Gastroesophageal sphincter (tissue), 4 donors: ENCODE data around the gene ECHS1. TPM values are rescaled to one million over a fixed set of nuclear protein-coding genes. Genes with fewer than 3 reads are reported as not detected.

Experiments used
- ATAC-seq: fragments of 150-250 bp; one replicate; pipeline ENCODE4 v1.9.1; 2016; ENCODE audit warnings: mild to moderate bottlenecking, moderate library complexity
- H3K27ac ChIP-seq, 4 donors: fragments of 200-600 bp; sonication (generic) in 3 of 4; 1 replicate in 3 of 4; 2 replicates in 1 of 4; pipeline ENCODE4 v1.5.1; 2016 to 2019
- H3K27me3 ChIP-seq: fragments of 200-600 bp; sonication (generic); one replicate; pipeline ENCODE4 v1.5.1; 2019
- H3K36me3 ChIP-seq, 2 donors: fragments of 200-600 bp; sonication (generic); one replicate each; pipeline ENCODE4 v1.5.1; 2019; ENCODE audit warnings: control low read depth in 1 of 2
- H3K4me1 ChIP-seq, 3 donors: fragments of 200-600 bp; sonication (generic); 1 replicate in 2 of 3; 2 replicates in 1 of 3; pipeline ENCODE4 v1.5.1; 2016 to 2019; ENCODE audit warnings: control low read depth in 2 of 3
- H3K4me3 ChIP-seq, 2 donors: fragments of 200-600 bp; sonication (generic); one replicate each; pipeline ENCODE4 v1.5.1; 2019; ENCODE audit warnings: mild to moderate bottlenecking in 1 of 2, moderate library complexity in 1 of 2
- H3K9me3 ChIP-seq, 3 donors: fragments of 200-600 bp; sonication (generic); one replicate each; pipeline ENCODE4 v1.5.1; 2017 to 2019; ENCODE audit warnings: control low read depth in 2 of 3
- EP300 ChIP-seq: sonication (generic); formaldehyde crosslinking; IDR thresholded peaks from one replicate; pipeline ENCODE4 v1.6.1; 2017; ENCODE audit warnings: antibody characterized with exemption, mild to moderate bottlenecking
- POLR2A ChIP-seq, 2 donors: fragments of 450-650 bp; IDR thresholded peaks; one replicate each; pipeline ENCODE4 v1.6.1; 2017; ENCODE audit warnings: antibody characterized with exemption in 2 of 2, mild to moderate bottlenecking in 2 of 2, moderate library complexity in 1 of 2
- POLR2AphosphoS5 ChIP-seq: sonication (generic); formaldehyde crosslinking; IDR thresholded peaks from one replicate; pipeline ENCODE4 v1.6.1; 2017; ENCODE audit warnings: antibody characterized with exemption
- whole genome bisulfite sequencing, 2 donors: methylation state at CpG; one replicate each; pipeline ENCODE4 v1.1.5; 2018; ENCODE audit warnings: low coverage in 1 of 2; 5-methylcytosine and 5-hydroxymethylcytosine counted together
- total RNA-seq, 4 donors: library from RNA; depleted of rRNA; stranded (reverse); fragments of >200 nt; gene quantifications; one replicate each; pipeline ENCODE4 v1.1.0, GENCODE V29; 2016
- TF ChIP-seq, protein P1 (sequence below), 4 experiments: fragments of 200-600 bp in 2 of 4; fragments of 450-650 bp in 2 of 4; sonication (generic) in 1 of 4; IDR thresholded peaks; one replicate each; pipeline ENCODE4 v1.5.1; 2017 to 2019; ENCODE audit warnings: antibody characterized with exemption in 4 of 4, mild to moderate bottlenecking in 2 of 4, moderate library complexity in 2 of 4

ECHS1 gene
- total RNA-seq, 4 donors from 2014 or later, result 67.7 to 81.8 (median 72.4) TPM

DNA sequence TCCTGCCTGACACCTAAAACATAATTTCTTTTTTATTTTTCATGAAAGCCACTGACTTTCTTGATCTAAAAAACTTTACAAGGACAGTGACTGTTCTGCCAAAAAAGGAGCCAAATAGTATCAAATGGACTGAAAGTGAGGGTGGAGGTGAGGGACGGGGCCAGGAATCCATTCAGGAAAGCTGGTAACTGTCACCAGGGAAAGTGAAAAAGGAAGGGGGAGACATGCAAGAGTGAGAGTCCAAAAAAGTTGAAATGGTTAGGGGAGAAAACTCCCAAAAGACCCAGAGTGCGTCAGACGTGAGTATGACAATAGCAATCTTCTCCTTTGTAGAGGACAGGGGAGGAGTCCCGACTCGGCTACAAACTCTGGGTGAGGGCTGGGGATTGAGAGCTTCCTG is 28.9 kb downstream of the ECHS1 start:
- no peak for TF ChIP-seq POLR2AphosphoS5
- no peak for TF ChIP-seq POLR2A (IDR thresholded peaks at IDR 0.05)
- TF ChIP-seq, protein P1, sequence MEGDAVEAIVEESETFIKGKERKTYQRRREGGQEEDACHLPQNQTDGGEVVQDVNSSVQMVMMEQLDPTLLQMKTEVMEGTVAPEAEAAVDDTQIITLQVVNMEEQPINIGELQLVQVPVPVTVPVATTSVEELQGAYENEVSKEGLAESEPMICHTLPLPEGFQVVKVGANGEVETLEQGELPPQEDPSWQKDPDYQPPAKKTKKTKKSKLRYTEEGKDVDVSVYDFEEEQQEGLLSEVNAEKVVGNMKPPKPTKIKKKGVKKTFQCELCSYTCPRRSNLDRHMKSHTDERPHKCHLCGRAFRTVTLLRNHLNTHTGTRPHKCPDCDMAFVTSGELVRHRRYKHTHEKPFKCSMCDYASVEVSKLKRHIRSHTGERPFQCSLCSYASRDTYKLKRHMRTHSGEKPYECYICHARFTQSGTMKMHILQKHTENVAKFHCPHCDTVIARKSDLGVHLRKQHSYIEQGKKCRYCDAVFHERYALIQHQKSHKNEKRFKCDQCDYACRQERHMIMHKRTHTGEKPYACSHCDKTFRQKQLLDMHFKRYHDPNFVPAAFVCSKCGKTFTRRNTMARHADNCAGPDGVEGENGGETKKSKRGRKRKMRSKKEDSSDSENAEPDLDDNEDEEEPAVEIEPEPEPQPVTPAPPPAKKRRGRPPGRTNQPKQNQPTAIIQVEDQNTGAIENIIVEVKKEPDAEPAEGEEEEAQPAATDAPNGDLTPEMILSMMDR (IDR thresholded peaks at IDR 0.05), result no peak
- TF ChIP-seq EP300, result no peak
- ATAC-seq, result no peak
- no peaks in the 10 kb centered on the region for H3K4me1 ChIP-seq
- H3K27me3 ChIP-seq, result peaks cover 95% of the 10 kb centered on the region
- H3K9me3 ChIP-seq, result no peaks in the 10 kb centered on the region
- WGBS, 2 donors, result 40 to 62% methylated on average over 2 to 5 of the region's 5 CpGs
- no peaks in the 10 kb centered on the region for H3K36me3 ChIP-seq
- H3K4me3 ChIP-seq, result no peak overlapping the region
- no peak overlapping the region for H3K27ac ChIP-seq

DNA sequence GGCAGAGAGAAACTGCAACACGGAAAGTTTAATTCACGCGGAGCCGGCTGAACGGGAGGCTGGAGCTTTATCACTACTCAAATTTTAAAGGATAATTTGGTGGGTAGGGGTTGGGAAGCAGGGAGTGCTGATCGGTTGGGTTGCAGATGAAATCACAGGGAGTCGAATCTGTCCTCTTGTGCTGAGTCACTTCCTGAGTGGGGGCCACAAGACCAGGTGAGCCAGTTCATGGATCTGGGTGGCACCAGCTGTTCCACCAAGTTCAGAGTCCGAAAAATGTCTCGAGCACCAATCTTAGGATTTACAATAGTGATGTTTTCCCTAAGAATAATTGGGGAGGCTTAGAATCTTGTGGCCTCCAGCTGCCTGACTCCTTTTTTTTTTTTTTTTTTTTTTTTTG is 29.6 kb downstream of the ECHS1 start:
- peaks cover 96% of the 10 kb centered on the region for H3K27me3 ChIP-seq
- TF ChIP-seq POLR2AphosphoS5, result no peak
- TF ChIP-seq POLR2A (IDR thresholded peaks at IDR 0.05), result no peak
- TF ChIP-seq, protein P1 (IDR thresholded peaks at IDR 0.05), result no peak
- no peak for TF ChIP-seq EP300
- no peaks in the 10 kb centered on the region for H3K36me3 ChIP-seq
- 47 to 76% methylated on average over 4 to 8 of the region's 9 CpGs for WGBS, 2 donors
- H3K4me1 ChIP-seq, result no peaks in the 10 kb centered on the region
- H3K9me3 ChIP-seq, result no peaks in the 10 kb centered on the region
- no peak overlapping the region for H3K4me3 ChIP-seq
- ATAC-seq, result no peak
- H3K27ac ChIP-seq, result no peak overlapping the region

DNA sequence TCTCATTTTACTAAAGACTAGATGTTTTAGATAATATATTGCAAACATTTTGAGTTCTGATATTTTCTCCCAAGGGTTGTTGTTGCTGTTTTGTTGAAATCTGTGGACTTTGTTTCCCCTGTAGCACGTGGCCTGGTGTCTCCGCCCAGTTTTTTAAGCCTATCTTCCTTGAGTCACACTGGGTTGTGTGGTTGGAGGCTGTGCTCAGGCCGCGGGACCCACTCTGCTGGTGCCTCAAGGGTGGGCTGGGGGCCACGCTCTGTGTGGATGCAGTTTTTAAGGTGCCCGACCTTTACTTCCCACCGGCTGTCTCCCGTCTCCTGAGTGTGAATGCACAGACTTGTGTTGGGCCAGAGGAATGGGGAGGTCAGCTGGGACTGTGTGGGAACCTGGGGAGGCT is 30.2 kb downstream of the ECHS1 start:
- 40 to 67% methylated on average over 1 to 2 of the region's 8 CpGs for WGBS, 2 donors
- Histone ChIP-seq H3K9me3 (no peaks in the 10 kb centered on the region), H3K36me3 (no peaks in the 10 kb centered on the region), H3K27me3 (peaks cover 96% of the 10 kb centered on the region), H3K4me1 (no peaks in the 10 kb centered on the region), H3K4me3 (no peak overlapping the region), H3K27ac (no peak overlapping the region)
- no peak for ATAC-seq
- TF ChIP-seq, protein P1 (IDR thresholded peaks at IDR 0.05), result no peak
- TF ChIP-seq POLR2A (IDR thresholded peaks at IDR 0.05) (no peak), EP300 (no peak), POLR2AphosphoS5 (no peak)

DNA sequence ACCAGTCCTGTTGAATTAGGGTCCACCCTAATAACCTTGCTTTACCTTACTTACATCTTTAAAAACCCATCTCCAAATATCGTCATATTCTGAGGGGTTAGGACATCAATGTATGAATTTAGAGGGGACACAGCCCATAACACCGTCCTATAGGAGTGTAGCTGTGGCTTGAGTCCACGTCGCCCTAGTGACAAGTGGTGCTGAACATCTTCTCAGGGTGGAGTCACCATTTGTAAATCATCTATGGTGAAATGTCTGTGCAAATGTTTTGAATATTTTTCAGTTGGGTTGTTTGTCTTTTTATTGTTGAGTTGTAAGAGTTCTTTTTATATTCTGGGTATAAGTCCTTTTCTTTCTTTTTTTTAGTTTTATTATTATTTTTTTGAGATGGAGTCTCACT is 31.2 kb downstream of the ECHS1 start:
- 79 to 87% methylated on average over 4 of the region's 4 CpGs for WGBS, 2 donors
- Histone ChIP-seq H3K36me3 (no peaks in the 10 kb centered on the region), H3K27me3 (peaks cover 96% of the 10 kb centered on the region), H3K27ac (no peak overlapping the region), H3K4me1 (peaks cover 0 to under 1% (median 0%) of the 10 kb centered on the region in 3 donors), H3K9me3 (no peaks in the 10 kb centered on the region), H3K4me3 (no peak overlapping the region)
- TF ChIP-seq, protein P1 (IDR thresholded peaks at IDR 0.05), result no peak
- no peak for TF ChIP-seq EP300
- no peak for TF ChIP-seq POLR2AphosphoS5
- TF ChIP-seq POLR2A (IDR thresholded peaks at IDR 0.05), result no peak
- no peak for ATAC-seq

DNA sequence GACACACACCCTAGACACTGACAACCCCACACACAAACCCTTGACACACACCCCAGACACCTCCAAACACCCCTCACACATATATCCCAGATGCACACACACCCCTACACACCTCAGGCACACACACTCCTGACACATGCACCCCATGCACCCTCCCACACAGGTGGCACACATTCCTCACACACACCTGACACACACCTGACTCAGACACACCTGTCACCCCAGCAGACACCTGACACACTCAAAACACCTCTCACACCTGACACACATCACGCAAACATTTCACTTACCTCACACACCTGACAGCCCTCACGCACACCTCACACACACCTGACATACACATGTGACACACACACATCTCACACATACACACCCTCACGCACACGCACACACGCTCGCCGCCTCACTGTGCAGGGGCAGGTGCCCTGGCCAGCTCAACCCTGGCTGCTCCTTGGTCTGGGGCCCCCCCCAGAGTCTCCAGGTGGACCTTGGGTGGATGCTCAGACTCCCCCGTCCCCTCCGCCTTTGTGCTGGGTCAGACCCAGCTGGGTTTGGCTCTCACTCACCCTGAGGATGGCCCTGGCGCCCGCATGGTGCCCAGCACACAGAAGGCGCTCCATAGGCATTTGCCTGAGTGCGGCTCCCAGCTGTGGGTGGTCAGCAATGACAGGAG is 33.3 kb downstream of the ECHS1 start:
- no peak overlapping the region for H3K27ac ChIP-seq
- H3K27me3 ChIP-seq, result peaks cover 96% of the 10 kb centered on the region
- H3K9me3 ChIP-seq, result no peaks in the 10 kb centered on the region
- H3K36me3 ChIP-seq, result no peaks in the 10 kb centered on the region
- H3K4me3 ChIP-seq, result no peak overlapping the region
- no peak for ATAC-seq
- TF ChIP-seq POLR2A (IDR thresholded peaks at IDR 0.05) (no peak), POLR2AphosphoS5 (no peak), EP300 (no peak)
- TF ChIP-seq, protein P1 (IDR thresholded peaks at IDR 0.05), result no peak
- peaks cover 0 to 22% (median 20%) of the 10 kb centered on the region in 3 donors for H3K4me1 ChIP-seq
- 40 to 70% methylated on average over 1 to 4 of the region's 13 CpGs for WGBS, 2 donors
